8988T (cell line): ENCODE results near the gene CNOT4.

ENCODE experiments used
- DNase-seq: peaks from one replicate; pipeline ENCODE4 v3.0.0; 2011

Gene CNOT4

GRCh38 chr7:135391514-135391913, 118.4 kb downstream of the CNOT4 start:
- DNase-seq, result no peak

GRCh38 chr7:135390829-135391228, 119.1 kb downstream of the CNOT4 start:
- no peak for DNase-seq

- DNase-seq, result no peak
Measured at GRCh38 chr7:135389971-135390370, 119.9 kb downstream of the CNOT4 start.

- DNase-seq, result no peak
Measured at GRCh38 chr7:135388616-135389015, 121.3 kb downstream of the CNOT4 start.

GRCh38 chr7:135386776-135387175, 123.1 kb downstream of the CNOT4 start:
- no peak for DNase-seq

GRCh38 chr7:135386181-135386580, 123.7 kb downstream of the CNOT4 start:
- DNase-seq, result no peak

- DNase-seq, result no peak
Measured at GRCh38 chr7:135385209-135385608, 124.7 kb downstream of the CNOT4 start.

GRCh38 chr7:135383525-135384175, 126.3 kb downstream of the CNOT4 start:
- DNase-seq, result no peak

- no peak for DNase-seq
Measured at GRCh38 chr7:135382173-135382572, 127.7 kb downstream of the CNOT4 start.

- no peak for DNase-seq
Measured at GRCh38 chr7:135381369-135381768, 128.5 kb downstream of the CNOT4 start.

- DNase-seq, result no peak
Measured at GRCh38 chr7:135380351-135380750, 129.6 kb downstream of the CNOT4 start.

- no peak for DNase-seq
Measured at GRCh38 chr7:135377171-135377570, 132.7 kb downstream of the CNOT4 start.

- no peak for DNase-seq
Measured at GRCh38 chr7:135375908-135376699, 133.8 kb downstream of the CNOT4 start.

GRCh38 chr7:135374736-135375135, 135.2 kb downstream of the CNOT4 start:
- DNase-seq, result no peak

- DNase-seq, result no peak
Measured at GRCh38 chr7:135372222-135372621, 137.7 kb downstream of the CNOT4 start.

GRCh38 chr7:135370656-135371055, 139.2 kb downstream of the CNOT4 start:
- no peak for DNase-seq

- no peak for DNase-seq
Measured at GRCh38 chr7:135369405-135369804, 140.5 kb downstream of the CNOT4 start.

- no peak for DNase-seq
Measured at GRCh38 chr7:135368416-135369186, 141.3 kb downstream of the CNOT4 start.

- no peak for DNase-seq
Measured at GRCh38 chr7:135366843-135367508, 142.9 kb downstream of the CNOT4 start.

GRCh38 chr7:135365721-135366120, 144.2 kb downstream of the CNOT4 start:
- no peak for DNase-seq

- DNase-seq, result no peak
Measured at GRCh38 chr7:135364206-135364605, 145.7 kb downstream of the CNOT4 start.

GRCh38 chr7:135362871-135363270, 147.0 kb downstream of the CNOT4 start:
- no peak for DNase-seq

- DNase-seq, result no peak
Measured at GRCh38 chr7:135361788-135362187, 148.1 kb downstream of the CNOT4 start.
